GM18868 (cell line): ENCODE measurements around the gene FGF12.
A peak's percentile ranks its signal among the peaks of the same experiment; 100 is the strongest.

ENCODE experiments used
- ATAC-seq: cut with Tn5 transposase; IDR thresholded peaks from one replicate; pipeline ENCODE4 v1.9.1; 2021; ENCODE audit warnings: mild to moderate bottlenecking, moderate library complexity; ENCODE audit not compliant: unreplicated experiment

Gene FGF12

GRCh38 chr3:192354687-192355086 lies 372.7 kb downstream of the FGF12 start:
- no peak for ATAC-seq

GRCh38 chr3:192352142-192352541 lies 375.2 kb downstream of the FGF12 start:
- ATAC-seq, result no peak

GRCh38 chr3:192351441-192351840 lies 375.9 kb downstream of the FGF12 start:
- no peak for ATAC-seq

DNA sequence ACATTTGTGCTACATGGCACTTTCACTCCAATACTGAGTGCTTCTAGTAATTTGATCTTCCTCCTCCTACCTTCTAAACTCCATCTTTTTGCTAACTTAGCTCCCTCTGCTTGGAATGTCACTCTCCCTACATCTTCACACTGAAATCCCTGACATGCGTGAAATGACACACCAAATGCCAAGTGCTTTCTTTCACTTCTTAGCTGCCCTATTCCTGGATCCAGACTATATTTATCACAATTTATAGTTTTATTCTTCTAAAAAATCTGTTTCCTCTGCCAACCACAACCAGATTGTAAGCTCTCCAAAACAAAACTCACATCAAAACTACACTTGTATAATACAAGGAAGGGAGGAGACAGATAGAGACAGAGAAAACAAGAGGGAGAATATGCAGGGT lies 387.3 kb downstream of the FGF12 start:
- ATAC-seq, result no peak

DNA sequence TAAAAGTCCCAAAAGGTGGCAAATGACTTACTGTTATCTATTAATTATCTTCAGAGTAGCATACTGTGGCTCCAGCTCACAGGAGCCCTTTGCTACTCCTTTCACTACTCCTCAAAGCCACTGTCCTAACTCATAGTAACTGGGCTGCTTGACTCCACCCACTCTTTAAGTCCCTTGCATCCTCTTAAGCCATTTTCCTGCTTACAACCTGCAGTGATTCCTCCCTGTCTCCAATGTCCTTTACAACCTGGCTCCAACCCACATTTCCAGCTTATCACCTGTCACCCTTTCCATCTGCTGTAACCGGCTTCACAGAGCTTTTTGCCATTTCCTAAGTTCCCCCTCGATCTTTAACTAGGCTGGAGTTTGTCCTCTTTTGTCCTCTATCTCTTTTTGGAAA lies 388.1 kb downstream of the FGF12 start:
- no peak for ATAC-seq

DNA sequence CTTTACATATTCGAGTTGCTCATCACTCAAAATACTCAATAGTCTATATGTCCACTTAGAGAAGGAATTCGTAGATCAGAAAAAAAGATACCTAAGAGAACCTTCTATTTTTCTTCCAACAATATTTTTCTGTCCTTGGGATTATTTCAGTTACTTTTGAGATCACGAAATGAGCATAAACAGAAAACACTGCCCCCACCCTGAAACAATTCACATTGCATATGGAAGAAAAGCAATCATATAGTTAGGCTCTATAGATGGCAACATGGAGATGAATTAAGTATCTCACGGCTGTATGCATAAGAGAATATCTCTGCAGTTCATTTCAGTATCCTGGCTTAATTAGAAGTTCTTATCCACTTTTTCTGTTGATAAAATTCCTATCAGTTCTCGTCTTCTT lies 391.1 kb downstream of the FGF12 start:
- no peak for ATAC-seq

GRCh38 chr3:192332386-192333291 lies 394.7 kb downstream of the FGF12 start:
- no peak for ATAC-seq

DNA sequence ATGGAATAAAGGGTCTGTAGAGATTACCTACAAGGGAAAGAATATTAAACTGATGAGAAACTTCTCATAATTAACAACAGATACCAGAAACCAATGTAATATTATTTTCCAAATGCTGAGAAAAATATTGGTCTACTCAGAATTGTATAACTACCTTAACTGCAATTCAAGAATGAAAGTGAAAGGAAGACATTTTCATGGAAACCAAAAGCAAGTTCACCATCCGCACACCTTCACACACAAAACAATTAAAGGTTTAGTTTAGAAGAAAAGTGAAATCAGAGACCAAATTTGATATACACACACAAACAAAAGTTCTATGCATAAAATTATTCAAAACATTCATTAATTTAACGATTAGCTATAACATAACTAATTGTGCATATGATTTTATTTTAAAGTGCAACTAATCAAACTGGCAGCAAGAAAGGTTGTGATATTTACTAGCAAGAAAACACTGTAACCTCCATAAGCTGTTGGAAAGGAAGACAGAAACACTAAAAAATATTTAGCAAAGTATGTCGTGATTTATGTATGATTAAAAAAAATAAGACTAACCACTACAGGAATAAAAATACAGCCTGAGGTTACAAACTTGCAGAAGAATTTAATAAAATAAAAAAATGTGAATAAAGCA lies 395.5 kb downstream of the FGF12 start:
- peak; percentile 69 for ATAC-seq

DNA sequence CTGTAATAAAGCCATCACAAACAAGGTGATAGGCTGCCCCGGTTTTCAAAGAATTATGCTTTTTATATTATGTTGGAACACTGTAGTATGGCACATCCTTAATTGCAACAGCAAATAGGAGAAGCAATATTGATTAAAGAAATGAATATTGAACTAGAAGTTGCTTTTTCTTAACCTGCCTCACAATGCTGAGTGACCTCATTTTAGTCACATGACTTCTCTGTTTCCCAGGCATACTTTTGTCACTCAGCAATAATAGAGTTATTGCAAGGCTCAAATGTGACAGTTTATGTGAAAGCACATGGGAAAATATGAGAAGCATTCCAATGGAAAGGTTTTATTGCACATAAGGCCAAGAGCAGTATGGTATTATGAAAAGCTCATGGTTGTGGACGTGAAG lies 400.7 kb downstream of the FGF12 start:
- ATAC-seq, result no peak

GRCh38 chr3:192317564-192317963 lies 409.8 kb downstream of the FGF12 start:
- no peak for ATAC-seq

DNA sequence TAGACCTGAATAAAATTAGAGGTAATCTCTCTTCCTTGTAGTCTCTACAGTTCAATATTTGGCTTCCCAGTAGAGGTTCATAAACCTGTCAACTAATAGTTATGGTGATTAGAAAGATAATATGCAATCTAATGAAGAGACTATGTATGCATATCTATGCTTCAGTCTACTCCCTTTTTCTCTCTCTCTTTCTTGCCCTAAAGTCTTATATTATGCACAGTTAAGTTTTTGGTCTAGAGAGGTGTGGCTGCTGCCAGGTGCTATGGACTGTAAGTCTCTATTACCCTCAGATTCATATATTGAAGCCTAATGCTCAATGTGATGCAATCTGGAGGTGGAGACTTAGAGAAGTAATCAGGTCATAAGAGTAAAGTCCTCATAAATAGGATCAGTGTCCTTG lies 413.7 kb downstream of the FGF12 start:
- no peak for ATAC-seq

DNA sequence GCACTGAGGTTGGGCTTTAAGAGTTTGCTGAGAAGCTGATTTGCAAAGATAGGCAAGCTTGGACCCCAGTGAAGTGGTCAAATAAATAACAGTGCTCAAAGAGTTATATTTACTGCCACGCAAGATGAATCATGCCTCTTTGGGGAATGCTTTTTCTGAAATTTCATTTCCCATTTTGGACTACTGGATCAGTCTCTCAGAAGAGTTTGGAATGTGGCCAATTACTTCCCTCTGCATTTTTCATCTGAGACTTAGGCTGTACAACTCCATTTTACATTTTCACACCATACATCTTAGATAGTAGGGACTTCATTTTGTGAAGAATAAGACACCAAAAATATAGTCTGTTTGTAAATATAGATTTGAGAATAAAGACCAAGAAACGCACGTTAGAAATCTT lies 419.7 kb downstream of the FGF12 start:
- ATAC-seq, result no peak

GRCh38 chr3:192303235-192303634 lies 424.1 kb downstream of the FGF12 start:
- no peak for ATAC-seq

- no peak for ATAC-seq
Observed at GRCh38 chr3:192302721-192303120, 424.6 kb downstream of the FGF12 start.

DNA sequence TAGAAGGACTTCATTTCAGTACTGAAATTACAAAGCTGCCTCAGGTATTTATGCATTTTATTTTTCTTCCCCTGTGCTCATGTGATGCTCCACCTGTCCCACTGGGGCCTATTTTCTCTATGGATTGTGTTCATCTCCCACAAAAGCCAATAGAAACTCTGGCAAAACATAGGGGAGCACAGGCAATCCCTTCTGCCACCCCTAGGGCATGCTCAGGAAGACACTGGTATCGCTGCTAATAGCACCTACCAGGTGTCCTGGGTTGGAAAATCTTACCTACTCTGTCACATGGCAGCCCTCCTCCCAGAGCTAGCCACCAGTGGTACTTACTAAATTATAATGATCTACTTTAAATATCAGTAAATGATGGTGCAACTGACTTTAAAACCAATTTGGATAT lies 427.4 kb downstream of the FGF12 start:
- ATAC-seq, result no peak

- no peak for ATAC-seq
Observed at GRCh38 chr3:192296845-192297244, 430.5 kb downstream of the FGF12 start.

GRCh38 chr3:192284443-192285072 lies 442.8 kb downstream of the FGF12 start:
- no peak for ATAC-seq

DNA sequence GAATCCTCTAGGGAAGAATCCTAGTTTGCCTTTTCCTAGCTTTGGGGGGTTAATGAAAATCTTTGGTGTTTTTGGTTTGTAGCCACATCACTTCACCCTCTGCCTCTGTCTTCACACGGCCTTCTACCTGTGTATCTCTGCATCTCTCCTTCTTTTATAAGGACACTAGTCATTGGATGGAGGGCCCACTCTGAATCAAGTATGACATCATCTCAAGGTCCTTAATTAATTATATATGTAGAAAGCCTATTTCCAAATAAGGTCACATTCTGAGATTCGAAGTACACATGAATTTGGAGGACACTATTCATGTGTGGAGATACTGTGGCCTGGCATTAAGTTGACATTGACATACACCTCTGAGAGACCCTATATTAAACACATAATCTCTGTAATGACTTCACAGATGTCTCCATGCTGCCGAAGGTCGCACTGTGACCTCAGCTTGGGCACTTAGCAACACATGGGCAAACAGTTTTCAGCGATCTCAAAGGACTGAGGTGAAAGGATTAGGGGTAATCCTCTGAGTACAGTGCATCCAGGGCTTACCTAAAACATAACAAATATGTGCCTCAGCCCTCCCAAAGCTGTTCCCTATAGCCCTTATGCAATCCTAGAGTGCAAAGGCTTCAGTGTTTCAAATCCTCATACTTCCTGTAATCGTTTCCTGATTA lies 446.0 kb downstream of the FGF12 start:
- ATAC-seq, result no peak

DNA sequence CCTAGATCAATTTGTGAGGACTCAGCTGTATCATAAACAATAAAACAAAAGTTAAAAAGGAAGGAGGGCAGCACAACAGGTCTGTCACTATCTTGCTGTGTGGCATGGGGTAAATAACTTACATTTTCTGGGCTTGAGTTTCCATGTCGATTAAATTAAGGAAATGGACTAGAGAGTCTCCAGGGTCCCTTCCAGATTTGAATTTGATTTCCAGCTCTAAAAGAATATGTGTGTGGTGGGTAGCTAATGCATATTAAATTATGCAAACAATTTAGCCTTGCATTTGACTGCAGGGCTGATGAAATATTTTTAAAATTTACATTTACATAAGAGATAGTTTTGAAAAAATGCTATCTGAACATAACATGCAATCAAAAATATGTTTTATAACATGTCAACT lies 447.7 kb downstream of the FGF12 start:
- ATAC-seq, result no peak

- no peak for ATAC-seq
Observed at GRCh38 chr3:192277477-192277876, 449.9 kb downstream of the FGF12 start.

- ATAC-seq, result no peak
Observed at GRCh38 chr3:192275741-192276355, 451.5 kb downstream of the FGF12 start.
